ENCODE results near the gene APLF.

DNA sequence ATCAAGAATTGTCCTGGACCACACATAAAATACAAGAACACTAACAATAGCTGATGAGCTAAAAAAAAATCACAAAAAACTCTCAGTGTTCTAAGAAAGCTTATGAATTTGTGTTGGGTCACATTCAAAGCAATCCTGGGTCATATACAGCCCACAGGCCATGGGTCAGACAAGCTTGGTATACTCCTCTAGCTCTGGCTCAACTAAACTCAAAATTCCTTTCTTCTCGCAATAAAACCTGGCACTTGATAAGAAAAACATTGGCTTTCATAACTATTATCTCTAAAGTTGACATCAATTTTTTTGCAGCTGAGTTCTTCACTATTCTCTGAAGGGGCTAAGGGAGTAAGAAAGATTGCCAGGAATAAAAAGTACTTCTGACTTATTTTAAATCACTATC lies 38.6 kb upstream of the APLF start:
- TF ChIP-seq POLR2A (IDR thresholded peaks at IDR 0.05; ENCODE audit: extremely low read depth, insufficient read length) (no peak), MYC (IDR thresholded peaks at IDR 0.05; ENCODE audit: low read depth, low read length) (no peak)
- TF ChIP-seq, protein P1, sequence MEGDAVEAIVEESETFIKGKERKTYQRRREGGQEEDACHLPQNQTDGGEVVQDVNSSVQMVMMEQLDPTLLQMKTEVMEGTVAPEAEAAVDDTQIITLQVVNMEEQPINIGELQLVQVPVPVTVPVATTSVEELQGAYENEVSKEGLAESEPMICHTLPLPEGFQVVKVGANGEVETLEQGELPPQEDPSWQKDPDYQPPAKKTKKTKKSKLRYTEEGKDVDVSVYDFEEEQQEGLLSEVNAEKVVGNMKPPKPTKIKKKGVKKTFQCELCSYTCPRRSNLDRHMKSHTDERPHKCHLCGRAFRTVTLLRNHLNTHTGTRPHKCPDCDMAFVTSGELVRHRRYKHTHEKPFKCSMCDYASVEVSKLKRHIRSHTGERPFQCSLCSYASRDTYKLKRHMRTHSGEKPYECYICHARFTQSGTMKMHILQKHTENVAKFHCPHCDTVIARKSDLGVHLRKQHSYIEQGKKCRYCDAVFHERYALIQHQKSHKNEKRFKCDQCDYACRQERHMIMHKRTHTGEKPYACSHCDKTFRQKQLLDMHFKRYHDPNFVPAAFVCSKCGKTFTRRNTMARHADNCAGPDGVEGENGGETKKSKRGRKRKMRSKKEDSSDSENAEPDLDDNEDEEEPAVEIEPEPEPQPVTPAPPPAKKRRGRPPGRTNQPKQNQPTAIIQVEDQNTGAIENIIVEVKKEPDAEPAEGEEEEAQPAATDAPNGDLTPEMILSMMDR (IDR thresholded peaks at IDR 0.05; ENCODE audit: low read depth, low read length) = no peak
- TF ChIP-seq, protein P2, sequence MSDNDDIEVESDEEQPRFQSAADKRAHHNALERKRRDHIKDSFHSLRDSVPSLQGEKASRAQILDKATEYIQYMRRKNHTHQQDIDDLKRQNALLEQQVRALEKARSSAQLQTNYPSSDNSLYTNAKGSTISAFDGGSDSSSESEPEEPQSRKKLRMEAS (IDR thresholded peaks at IDR 0.05; ENCODE audit: low read depth, low read length) = no peak
